SK-N-SH (cell line): Measurements from ENCODE around the gene MBTPS1. TPM values are rescaled to one million over a fixed set of nuclear protein-coding genes. Genes with fewer than 3 reads are reported as not detected.

ENCODE experiments used
- CTCF ChIA-PET: fragments of 300-600, 350-600 bp; formaldehyde crosslinking; extraction: SDS; loops from one replicate; lab custom pipeline; 2021; lab: Yijun Ruan, JAX
- POLR2A ChIA-PET: fragments of 350-600 bp; sonication (Branson Sonifier 250); formaldehyde crosslinking; extraction: SDS; loops from one replicate; lab custom pipeline; 2020; ENCODE audit warnings: antibody characterized with exemption, inconsistent platforms; lab: Yijun Ruan, JAX
- DNase-seq: peaks from one replicate; pipeline ENCODE4 v3.0.0; 2012
- H2AFZ ChIP-seq: fragments of 200-600 bp; sonication (generic); 2 replicates; pipeline ENCODE4 v1.8.1; 2016; ENCODE audit warnings: antibody characterized with exemption, mild to moderate bottlenecking, low read depth
- H3F3A ChIP-seq: fragments of 200-600 bp; sonication (generic); replicated peaks from 2 replicates; pipeline ENCODE3; 2016; ENCODE audit warnings: antibody characterized with exemption, mild to moderate bottlenecking; ENCODE audit not compliant: insufficient read depth
- H3K27ac ChIP-seq, 2 experiments: fragments of 200-500 bp in 1 of 2; fragments of 200-600 bp in 1 of 2; sonication (Bioruptor generic) in 1 of 2; sonication (generic), shearing (Covaris generic) in 1 of 2; 2 replicates each; pipeline versions ENCODE4 v1.5.1 to v1.6.1; 2014 to 2016; ENCODE audit warnings: low read depth in 2 of 2, inconsistent platforms in 1 of 2, low read length in 1 of 2, mild to moderate bottlenecking in 1 of 2, mixed read lengths in 1 of 2
- H3K27me3 ChIP-seq: fragments of 200-600 bp; sonication (generic), shearing (Covaris generic); 2 replicates; pipeline ENCODE4 v1.6.1; 2016; ENCODE audit warnings: mixed run types; ENCODE audit not compliant: insufficient read depth
- H3K36me3 ChIP-seq, 2 experiments: fragments of 200-500 bp in 1 of 2; fragments of 200-600 bp in 1 of 2; sonication (Bioruptor generic) in 1 of 2; sonication (generic) in 1 of 2; replicated peaks in 1 of 2; 2 replicates each; pipeline versions ENCODE3 to v1.5.1; 2014 to 2016; ENCODE audit warnings: low read length in 1 of 2, mild to moderate bottlenecking in 1 of 2; ENCODE audit not compliant: insufficient read depth in 2 of 2, control insufficient read depth in 1 of 2
- H3K4me1 ChIP-seq, 2 experiments: fragments of 200-500 bp in 1 of 2; fragments of 200-600 bp in 1 of 2; sonication (Bioruptor generic) in 1 of 2; sonication (generic), shearing (Covaris generic) in 1 of 2; 2 replicates each; pipeline versions ENCODE4 v1.5.1 to v1.6.1; 2014 to 2016; ENCODE audit warnings: low read depth in 1 of 2, low read length in 1 of 2, mixed run types in 1 of 2; ENCODE audit not compliant: insufficient read depth in 2 of 2, control insufficient read depth in 1 of 2
- H3K4me2 ChIP-seq: fragments of 200-600 bp; sonication (generic), shearing (Covaris generic); 2 replicates; pipeline ENCODE4 v1.6.1; 2017; ENCODE audit warnings: mixed run types
- H3K4me3 ChIP-seq, 2 experiments: fragments of 200-500 bp in 1 of 2; fragments of 200-600 bp in 1 of 2; sonication (Bioruptor generic) in 1 of 2; sonication (generic), shearing (Covaris generic) in 1 of 2; 2 replicates each; pipeline versions ENCODE4 v1.5.1 to v1.8.1; 2014 to 2016; ENCODE audit warnings: low read depth in 2 of 2, inconsistent platforms in 1 of 2, low read length in 1 of 2, mild to moderate bottlenecking in 1 of 2, mixed read lengths in 1 of 2, moderate library complexity in 1 of 2
- H3K79me2 ChIP-seq: fragments of 200-600 bp; sonication (generic); 2 replicates; pipeline ENCODE4 v1.8.1; 2017; ENCODE audit warnings: mild to moderate bottlenecking; ENCODE audit not compliant: insufficient read depth
- H3K9ac ChIP-seq: fragments of 200-600 bp; sonication (generic); 2 replicates; pipeline ENCODE4 v1.6.1; 2017; ENCODE audit warnings: mixed run types
- H3K9me2 ChIP-seq: fragments of 200-600 bp; sonication (generic); 2 replicates; pipeline ENCODE4 v1.6.1; 2017; ENCODE audit warnings: mixed run types
- H3K9me3 ChIP-seq: fragments of 200-600 bp; sonication (generic); 2 replicates; pipeline ENCODE4 v1.6.1; 2017; ENCODE audit warnings: mixed run types, mild to moderate bottlenecking, moderate library complexity
- H4K20me1 ChIP-seq: fragments of 200-600 bp; sonication (generic); 2 replicates; pipeline ENCODE4 v1.6.1; 2017; ENCODE audit warnings: mild to moderate bottlenecking, mixed run types; ENCODE audit not compliant: insufficient read depth
- EZH2phosphoT487 ChIP-seq: fragments of 200-600 bp; sonication (generic); IDR thresholded peaks from 2 replicates; pipeline ENCODE4 v1.6.1; 2017; ENCODE audit warnings: low read depth, mixed run types, mild to moderate bottlenecking, antibody characterized with exemption, moderate library complexity, borderline replicate concordance
- FOXJ3 ChIP-seq: sonication (generic); formaldehyde crosslinking; IDR thresholded peaks from 2 replicates; pipeline ENCODE4 v1.5.1; 2020; ENCODE audit warnings: mild to moderate bottlenecking, missing genetic modification reagents
- FOXM1 ChIP-seq: IDR thresholded peaks from 2 replicates; pipeline ENCODE4 v1.4.0; 2012; ENCODE audit warnings: low read depth, mild to moderate bottlenecking
- MEF2A ChIP-seq: IDR thresholded peaks from 2 replicates; pipeline ENCODE4 v1.4.0; 2012; ENCODE audit warnings: low read depth, borderline replicate concordance
- NFIC ChIP-seq: IDR thresholded peaks from 2 replicates; pipeline ENCODE4 v1.4.0; 2012; ENCODE audit warnings: borderline replicate concordance
- POLR2AphosphoS5 ChIP-seq: IDR thresholded peaks from 2 replicates; pipeline ENCODE4 v1.6.1; 2012; ENCODE audit warnings: low read depth, low read length
- RAD21 ChIP-seq: IDR thresholded peaks from 2 replicates; pipeline ENCODE4 v1.6.1; 2012; ENCODE audit warnings: mild to moderate bottlenecking, low read length
- RXRA ChIP-seq: IDR thresholded peaks from 2 replicates; pipeline ENCODE4 v1.4.0; 2012; ENCODE audit warnings: low read depth, mild to moderate bottlenecking, borderline replicate concordance
- SMC3 ChIP-seq: IDR thresholded peaks from 2 replicates; pipeline ENCODE4 v1.6.1; 2012; ENCODE audit warnings: low read depth, low read length, improper control_type of control experiment
- TAF1 ChIP-seq: IDR thresholded peaks from 2 replicates; pipeline ENCODE4 v1.6.1; 2012; ENCODE audit warnings: low read depth, mild to moderate bottlenecking, low read length, moderate library complexity, borderline replicate concordance
- TCF12 ChIP-seq: IDR thresholded peaks from 2 replicates; pipeline ENCODE4 v1.4.0; 2012
- TEAD4 ChIP-seq: IDR thresholded peaks from 2 replicates; pipeline ENCODE4 v1.4.0; 2012; ENCODE audit warnings: mild to moderate bottlenecking, borderline replicate concordance; ENCODE audit not compliant: insufficient read depth
- YY1 ChIP-seq: IDR thresholded peaks from 2 replicates; pipeline ENCODE4 v1.4.0; 2012; ENCODE audit warnings: low read depth, mild to moderate bottlenecking
- WGBS: methylation state at CpG from one replicate; pipeline ENCODE4 v1.1.6; 2017; ENCODE audit warnings: low lambda C conversion rate; 5-methylcytosine and 5-hydroxymethylcytosine counted together
- polyA plus RNA-seq, 3 experiments: library from polyadenylated mRNA; depleted of rRNA; stranded (reverse); fragments of >200 nt; gene quantifications; 2 replicates each; pipeline ENCODE4 v1.2.3, GENCODE V29; 2012
- TF ChIP-seq, protein P1 (sequence below): IDR thresholded peaks from 2 replicates; pipeline ENCODE4 v1.6.1; 2012; ENCODE audit warnings: mild to moderate bottlenecking, low read depth, low read length, moderate library complexity
- TF ChIP-seq, protein P2 (sequence below): IDR thresholded peaks from 2 replicates; pipeline ENCODE4 v1.4.0; 2012; ENCODE audit warnings: low read depth, borderline replicate concordance
- TF ChIP-seq, protein P3 (sequence below): fragments of 150-350 bp; IDR thresholded peaks from 2 replicates; pipeline ENCODE4 v1.6.1; 2016; ENCODE audit warnings: mild to moderate bottlenecking, low read depth, low read length
- TF ChIP-seq, protein P4 (sequence below): fragments of 200-600 bp; sonication (generic); IDR thresholded peaks from 2 replicates; pipeline ENCODE4 v1.6.1; 2017; ENCODE audit warnings: antibody characterized with exemption, mild to moderate bottlenecking, moderate library complexity

MBTPS1 gene
- polyA plus RNA-seq, 1 of the 3 experiments (the other 2 are of a cell fraction) = 84.9 TPM

DNA sequence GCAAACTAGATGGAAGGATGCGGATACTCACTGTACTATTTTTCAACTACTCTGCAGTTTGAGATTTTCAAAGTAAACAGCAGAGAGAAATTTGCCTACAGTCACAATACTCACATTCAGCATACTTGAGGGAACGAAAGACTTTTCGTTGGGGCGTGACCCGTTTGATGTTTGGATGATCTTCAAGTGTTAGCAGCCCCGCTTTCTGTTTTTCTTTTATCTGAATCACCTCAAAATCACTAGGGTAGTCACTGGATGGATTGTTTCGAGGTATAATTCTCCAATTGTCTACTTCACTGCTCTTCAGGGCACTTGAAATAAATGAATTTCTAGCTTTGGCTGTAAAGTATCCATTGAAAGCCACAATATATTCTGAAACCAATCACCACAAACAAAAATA lies 17.8 kb downstream of the MBTPS1 start:
- H3F3A ChIP-seq = peaks cover 9% of the 10 kb centered on the region
- peaks cover 0 to 7% of the 10 kb centered on the region in 2 experiments; a peak in 1 of 4 replicates for H3K4me1 ChIP-seq
- peaks cover 46% of the 10 kb centered on the region for H3K79me2 ChIP-seq
- H2AFZ ChIP-seq = no peak overlapping the region
- no peak overlapping the region for H3K27ac ChIP-seq
- POLR2A ChIA-PET = no interaction called here
- H3K27me3 ChIP-seq = no peaks in the 10 kb centered on the region
- no peak overlapping the region for H3K4me3 ChIP-seq
- H3K36me3 ChIP-seq = peaks cover 41 to 50% of the 10 kb centered on the region in 2 experiments
- 95% methylated on average over 7 of the region's 7 CpGs for WGBS
- TF ChIP-seq, protein P1, sequence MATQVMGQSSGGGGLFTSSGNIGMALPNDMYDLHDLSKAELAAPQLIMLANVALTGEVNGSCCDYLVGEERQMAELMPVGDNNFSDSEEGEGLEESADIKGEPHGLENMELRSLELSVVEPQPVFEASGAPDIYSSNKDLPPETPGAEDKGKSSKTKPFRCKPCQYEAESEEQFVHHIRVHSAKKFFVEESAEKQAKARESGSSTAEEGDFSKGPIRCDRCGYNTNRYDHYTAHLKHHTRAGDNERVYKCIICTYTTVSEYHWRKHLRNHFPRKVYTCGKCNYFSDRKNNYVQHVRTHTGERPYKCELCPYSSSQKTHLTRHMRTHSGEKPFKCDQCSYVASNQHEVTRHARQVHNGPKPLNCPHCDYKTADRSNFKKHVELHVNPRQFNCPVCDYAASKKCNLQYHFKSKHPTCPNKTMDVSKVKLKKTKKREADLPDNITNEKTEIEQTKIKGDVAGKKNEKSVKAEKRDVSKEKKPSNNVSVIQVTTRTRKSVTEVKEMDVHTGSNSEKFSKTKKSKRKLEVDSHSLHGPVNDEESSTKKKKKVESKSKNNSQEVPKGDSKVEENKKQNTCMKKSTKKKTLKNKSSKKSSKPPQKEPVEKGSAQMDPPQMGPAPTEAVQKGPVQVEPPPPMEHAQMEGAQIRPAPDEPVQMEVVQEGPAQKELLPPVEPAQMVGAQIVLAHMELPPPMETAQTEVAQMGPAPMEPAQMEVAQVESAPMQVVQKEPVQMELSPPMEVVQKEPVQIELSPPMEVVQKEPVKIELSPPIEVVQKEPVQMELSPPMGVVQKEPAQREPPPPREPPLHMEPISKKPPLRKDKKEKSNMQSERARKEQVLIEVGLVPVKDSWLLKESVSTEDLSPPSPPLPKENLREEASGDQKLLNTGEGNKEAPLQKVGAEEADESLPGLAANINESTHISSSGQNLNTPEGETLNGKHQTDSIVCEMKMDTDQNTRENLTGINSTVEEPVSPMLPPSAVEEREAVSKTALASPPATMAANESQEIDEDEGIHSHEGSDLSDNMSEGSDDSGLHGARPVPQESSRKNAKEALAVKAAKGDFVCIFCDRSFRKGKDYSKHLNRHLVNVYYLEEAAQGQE = no peak
- TF ChIP-seq RXRA (no peak), YY1 (no peak), POLR2AphosphoS5 (no peak), TCF12 (no peak), FOXJ3 (CRISPR knock-in tag) (no peak)
- TF ChIP-seq, protein P2, sequence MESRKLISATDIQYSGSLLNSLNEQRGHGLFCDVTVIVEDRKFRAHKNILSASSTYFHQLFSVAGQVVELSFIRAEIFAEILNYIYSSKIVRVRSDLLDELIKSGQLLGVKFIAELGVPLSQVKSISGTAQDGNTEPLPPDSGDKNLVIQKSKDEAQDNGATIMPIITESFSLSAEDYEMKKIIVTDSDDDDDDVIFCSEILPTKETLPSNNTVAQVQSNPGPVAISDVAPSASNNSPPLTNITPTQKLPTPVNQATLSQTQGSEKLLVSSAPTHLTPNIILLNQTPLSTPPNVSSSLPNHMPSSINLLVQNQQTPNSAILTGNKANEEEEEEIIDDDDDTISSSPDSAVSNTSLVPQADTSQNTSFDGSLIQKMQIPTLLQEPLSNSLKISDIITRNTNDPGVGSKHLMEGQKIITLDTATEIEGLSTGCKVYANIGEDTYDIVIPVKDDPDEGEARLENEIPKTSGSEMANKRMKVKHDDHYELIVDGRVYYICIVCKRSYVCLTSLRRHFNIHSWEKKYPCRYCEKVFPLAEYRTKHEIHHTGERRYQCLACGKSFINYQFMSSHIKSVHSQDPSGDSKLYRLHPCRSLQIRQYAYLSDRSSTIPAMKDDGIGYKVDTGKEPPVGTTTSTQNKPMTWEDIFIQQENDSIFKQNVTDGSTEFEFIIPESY = no peak
- 0 out of 2 replicates have a peak overlapping the region, but pooled peaks have one; percentile 31 for H3K4me2 ChIP-seq
- no peak for DNase-seq
- no peak overlapping the region for H3K9ac ChIP-seq
- CTCF ChIA-PET = interaction anchor here (0.6 to 4.9 kb wide), 2 partner anchors 15 to 85 kb away, joined by 4 to 29 read pairs; no protein-coding TSS in a partner anchor
- no peaks in the 10 kb centered on the region for H3K9me3 ChIP-seq
- H4K20me1 ChIP-seq = peaks cover 34% of the 10 kb centered on the region
- H3K9me2 ChIP-seq = no peaks in the 10 kb centered on the region

DNA sequence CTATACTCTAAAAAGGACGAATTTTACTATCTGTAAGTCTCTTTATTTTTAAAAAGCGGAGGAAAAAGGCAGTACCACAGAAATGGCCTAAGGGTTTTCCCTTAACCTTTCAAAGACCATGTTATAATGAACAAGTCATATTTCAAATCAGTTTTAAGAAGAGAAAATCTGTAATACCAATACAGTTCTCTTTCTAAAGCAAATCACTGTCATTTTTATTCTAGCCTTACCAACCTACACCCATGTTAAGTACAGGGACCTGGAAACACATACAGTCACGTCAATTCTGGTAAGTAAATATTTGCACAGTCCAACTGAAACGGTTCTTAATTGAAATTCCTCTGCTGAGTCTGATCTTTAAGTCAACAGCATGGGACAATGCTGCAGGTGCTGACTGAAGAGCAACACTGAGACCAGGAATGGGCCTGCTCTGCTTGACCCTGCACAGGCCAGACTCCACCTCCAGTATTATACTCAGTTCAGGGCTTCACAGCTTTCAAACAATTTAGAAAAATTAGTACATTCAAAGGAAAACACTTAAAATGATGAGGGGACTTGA lies 20.2 kb downstream of the MBTPS1 start:
- no peak for DNase-seq
- H3K9me3 ChIP-seq = no peaks in the 10 kb centered on the region
- H3K27me3 ChIP-seq = no peaks in the 10 kb centered on the region
- CTCF ChIA-PET = interaction anchor here (1.0 to 1.4 kb wide), 6 partner anchors 10 to 211 kb away, joined by 3 to 10 read pairs (median 3); partner anchors contain the start of gene MBTPS1
- peaks cover 5% of the 10 kb centered on the region for H3F3A ChIP-seq
- H3K36me3 ChIP-seq = peaks cover 48 to 71% of the 10 kb centered on the region in 2 experiments
- H3K27ac ChIP-seq = no peak overlapping the region
- H3K4me3 ChIP-seq = no peak overlapping the region
- H4K20me1 ChIP-seq = peaks cover 22% of the 10 kb centered on the region
- no peaks in the 10 kb centered on the region for H3K9me2 ChIP-seq
- H3K79me2 ChIP-seq = peaks cover 24% of the 10 kb centered on the region
- 72% methylated on average over 4 of the region's 4 CpGs for WGBS
- peaks cover 0 to 7% of the 10 kb centered on the region in 2 experiments; a peak in 1 of 4 replicates for H3K4me1 ChIP-seq
- POLR2A ChIA-PET = no interaction called here
- H3K4me2 ChIP-seq = no peak overlapping the region
- H2AFZ ChIP-seq = no peak overlapping the region
- no peak overlapping the region for H3K9ac ChIP-seq
- TF ChIP-seq RAD21 (no peak), TEAD4 (no peak), MEF2A (no peak), SMC3 (no peak), POLR2AphosphoS5 (no peak), FOXM1 (no peak), RXRA (no peak), EZH2phosphoT487 (no peak), NFIC (no peak), TAF1 (no peak)
- TF ChIP-seq, protein P3, sequence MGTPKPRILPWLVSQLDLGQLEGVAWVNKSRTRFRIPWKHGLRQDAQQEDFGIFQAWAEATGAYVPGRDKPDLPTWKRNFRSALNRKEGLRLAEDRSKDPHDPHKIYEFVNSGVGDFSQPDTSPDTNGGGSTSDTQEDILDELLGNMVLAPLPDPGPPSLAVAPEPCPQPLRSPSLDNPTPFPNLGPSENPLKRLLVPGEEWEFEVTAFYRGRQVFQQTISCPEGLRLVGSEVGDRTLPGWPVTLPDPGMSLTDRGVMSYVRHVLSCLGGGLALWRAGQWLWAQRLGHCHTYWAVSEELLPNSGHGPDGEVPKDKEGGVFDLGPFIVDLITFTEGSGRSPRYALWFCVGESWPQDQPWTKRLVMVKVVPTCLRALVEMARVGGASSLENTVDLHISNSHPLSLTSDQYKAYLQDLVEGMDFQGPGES = no peak
- TF ChIP-seq, protein P4, sequence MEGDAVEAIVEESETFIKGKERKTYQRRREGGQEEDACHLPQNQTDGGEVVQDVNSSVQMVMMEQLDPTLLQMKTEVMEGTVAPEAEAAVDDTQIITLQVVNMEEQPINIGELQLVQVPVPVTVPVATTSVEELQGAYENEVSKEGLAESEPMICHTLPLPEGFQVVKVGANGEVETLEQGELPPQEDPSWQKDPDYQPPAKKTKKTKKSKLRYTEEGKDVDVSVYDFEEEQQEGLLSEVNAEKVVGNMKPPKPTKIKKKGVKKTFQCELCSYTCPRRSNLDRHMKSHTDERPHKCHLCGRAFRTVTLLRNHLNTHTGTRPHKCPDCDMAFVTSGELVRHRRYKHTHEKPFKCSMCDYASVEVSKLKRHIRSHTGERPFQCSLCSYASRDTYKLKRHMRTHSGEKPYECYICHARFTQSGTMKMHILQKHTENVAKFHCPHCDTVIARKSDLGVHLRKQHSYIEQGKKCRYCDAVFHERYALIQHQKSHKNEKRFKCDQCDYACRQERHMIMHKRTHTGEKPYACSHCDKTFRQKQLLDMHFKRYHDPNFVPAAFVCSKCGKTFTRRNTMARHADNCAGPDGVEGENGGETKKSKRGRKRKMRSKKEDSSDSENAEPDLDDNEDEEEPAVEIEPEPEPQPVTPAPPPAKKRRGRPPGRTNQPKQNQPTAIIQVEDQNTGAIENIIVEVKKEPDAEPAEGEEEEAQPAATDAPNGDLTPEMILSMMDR = no peak
